Rectal smooth muscle tissue (tissue), 1 donor: ENCODE data around the gene TPSB2.
"Not testable (repeated sequence)": the region's sequence is repeated elsewhere in the genome, so short reads cannot be mapped to it uniquely, and the experiment has no call there.

Experiments
- H3K27ac ChIP-seq: one replicate; pipeline ENCODE4 v1.7.0; 2013; ENCODE audit warnings: low read depth, low read length, inconsistent platforms
- H3K27me3 ChIP-seq: one replicate; pipeline ENCODE4 v1.7.0; 2013; ENCODE audit warnings: low read length; ENCODE audit not compliant: control insufficient read depth, insufficient read depth
- H3K36me3 ChIP-seq: one replicate; pipeline ENCODE4 v1.7.0; 2013; ENCODE audit warnings: low read length; ENCODE audit not compliant: control insufficient read depth, insufficient read depth
- H3K4me1 ChIP-seq: one replicate; pipeline ENCODE4 v1.7.0; 2013; ENCODE audit warnings: low read length; ENCODE audit not compliant: control insufficient read depth, insufficient read depth
- H3K4me3 ChIP-seq: one replicate; pipeline ENCODE4 v1.7.0; 2013; ENCODE audit warnings: low read length
- H3K9ac ChIP-seq: one replicate; pipeline ENCODE4 v1.7.0; 2013; ENCODE audit warnings: low read length

TPSB2 gene

DNA sequence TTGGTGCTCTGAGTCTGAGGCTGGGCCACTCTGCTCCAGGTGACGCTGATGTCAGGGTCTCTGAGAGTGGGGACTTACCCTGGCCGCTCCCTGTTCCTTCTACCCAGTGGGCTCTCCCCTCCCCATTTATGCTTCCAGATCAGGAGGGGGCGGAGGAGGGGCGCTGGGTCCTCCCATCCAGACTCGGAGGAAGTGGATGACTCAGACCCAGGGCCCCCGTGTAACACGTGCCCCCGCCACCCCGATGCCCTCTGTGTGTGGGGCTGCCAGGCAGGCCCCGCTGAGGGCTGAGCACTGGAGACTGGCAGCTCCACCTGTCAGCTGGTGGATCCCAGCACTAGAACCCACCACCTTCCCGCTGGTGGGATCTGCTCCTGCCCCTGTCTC lies at the start of gene TPSB2:
Gene TPSB2 (minus strand): TSS at position 101 of the 387 bp plus-strand sequence. CDS start 233 bp downstream, outside the sequence.
- H3K27ac ChIP-seq, H3K27me3 ChIP-seq, H3K36me3 ChIP-seq, H3K4me1 ChIP-seq, H3K9ac ChIP-seq, H3K4me3 ChIP-seq: not testable (repeated sequence)

DNA sequence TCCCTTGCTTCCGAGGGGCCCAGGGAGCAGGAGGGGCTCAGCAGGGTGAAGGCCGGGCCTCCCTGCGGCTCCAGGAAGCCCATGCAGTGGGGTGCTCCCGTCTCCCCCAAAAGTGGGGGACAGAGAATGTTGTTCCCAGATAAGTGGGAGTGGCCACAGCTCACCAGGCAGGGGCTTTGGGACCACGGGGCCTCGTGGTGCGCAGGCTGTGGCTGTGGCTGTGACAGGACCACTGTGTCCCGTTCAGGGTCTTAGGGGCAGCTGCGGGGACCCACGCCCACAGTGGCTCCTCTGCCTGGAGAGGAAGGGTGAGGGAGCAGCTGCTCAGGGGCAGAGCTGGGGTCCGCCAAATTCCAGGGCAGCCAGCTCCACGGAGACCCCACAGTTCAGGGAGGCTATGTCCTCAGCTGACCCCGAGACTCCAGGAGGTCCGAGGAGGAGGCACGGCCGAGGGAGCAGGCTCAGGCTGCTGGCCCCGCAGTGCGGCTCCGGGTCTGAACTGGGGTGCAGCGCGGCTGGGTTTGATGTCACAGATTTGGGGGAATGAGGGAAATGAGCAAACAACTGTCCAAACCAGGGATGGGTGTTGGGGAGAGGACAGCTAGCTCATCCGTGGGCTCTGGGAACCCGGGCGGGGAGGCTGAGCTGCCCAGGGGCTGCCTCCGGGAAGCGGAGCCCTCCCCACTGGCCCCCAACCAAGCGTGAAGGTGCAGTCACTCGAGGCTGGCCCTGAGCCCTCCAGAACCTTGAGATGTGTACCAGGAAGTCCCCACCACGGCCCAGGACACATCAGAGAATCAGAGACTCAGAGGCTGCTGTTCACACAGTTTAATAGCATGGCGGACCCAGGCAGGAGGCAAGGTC lies 49.3 kb upstream of the TPSB2 start:
- Histone ChIP-seq H3K4me3 (no peak overlapping the region), H3K9ac (no peak overlapping the region), H3K27me3 (no peaks in the 10 kb centered on the region), H3K36me3 (no peaks in the 10 kb centered on the region), H3K27ac (no peak overlapping the region), H3K4me1 (no peaks in the 10 kb centered on the region)

DNA sequence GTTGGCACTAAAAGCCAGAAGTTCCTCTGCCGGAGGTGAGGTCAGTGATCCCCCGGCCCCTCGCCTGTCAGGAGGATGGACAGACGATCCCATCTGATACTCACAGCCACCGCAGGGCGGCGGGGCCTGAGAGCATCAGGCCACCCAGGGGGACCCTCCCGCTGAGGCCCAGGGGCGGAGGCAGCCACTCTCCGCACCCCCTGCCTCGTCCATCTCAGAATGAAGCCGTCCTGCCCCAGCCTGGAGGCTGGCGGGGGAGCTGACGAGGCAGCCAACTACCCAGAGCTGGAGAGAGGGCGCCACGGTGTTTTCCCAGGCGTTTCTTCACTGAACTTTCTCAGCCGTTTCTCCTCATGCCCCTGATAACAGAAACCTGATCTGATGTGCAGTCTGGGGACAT lies 48.5 kb upstream of the TPSB2 start:
- Histone ChIP-seq H3K4me1 (no peaks in the 10 kb centered on the region), H3K9ac (no peak overlapping the region), H3K27me3 (no peaks in the 10 kb centered on the region), H3K36me3 (no peaks in the 10 kb centered on the region), H3K27ac (no peak overlapping the region), H3K4me3 (no peak overlapping the region)

DNA sequence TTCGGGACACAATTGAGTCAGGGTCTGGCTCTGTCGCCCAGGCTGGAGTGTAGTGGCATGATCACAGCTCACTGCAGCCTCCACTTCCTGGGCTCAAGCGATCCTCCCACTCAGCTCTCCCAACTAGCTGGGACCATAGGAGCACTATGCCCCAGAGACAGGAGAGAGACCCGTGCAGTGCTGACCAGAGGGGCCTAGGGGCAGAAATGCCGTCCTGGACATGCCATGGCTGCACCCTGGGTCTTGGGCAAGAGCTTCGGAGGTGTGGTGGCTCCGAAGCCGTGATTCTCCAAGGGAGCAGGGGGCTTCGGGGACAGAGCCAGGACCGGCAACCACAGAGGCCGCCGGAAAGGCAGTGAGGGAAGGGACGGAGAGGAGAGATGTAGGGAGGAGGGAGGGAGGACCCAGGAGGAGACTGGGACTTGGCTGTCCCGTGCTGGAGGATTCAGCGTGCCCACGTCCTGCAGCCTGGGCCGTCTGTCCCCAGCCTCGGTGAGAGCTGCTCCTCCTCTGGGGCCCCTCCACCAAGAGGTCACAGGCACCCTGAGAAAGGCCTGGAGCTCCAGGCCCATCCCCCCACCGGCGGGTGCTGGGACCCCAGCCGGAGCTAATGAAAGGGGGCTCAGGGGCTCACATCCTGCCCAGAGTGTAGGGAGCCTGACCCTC lies 47.8 kb upstream of the TPSB2 start:
- no peak overlapping the region for H3K9ac ChIP-seq
- no peak overlapping the region for H3K27ac ChIP-seq
- no peak overlapping the region for H3K4me3 ChIP-seq
- H3K4me1 ChIP-seq: no peaks in the 10 kb centered on the region
- H3K36me3 ChIP-seq: no peaks in the 10 kb centered on the region
- H3K27me3 ChIP-seq: no peaks in the 10 kb centered on the region

DNA sequence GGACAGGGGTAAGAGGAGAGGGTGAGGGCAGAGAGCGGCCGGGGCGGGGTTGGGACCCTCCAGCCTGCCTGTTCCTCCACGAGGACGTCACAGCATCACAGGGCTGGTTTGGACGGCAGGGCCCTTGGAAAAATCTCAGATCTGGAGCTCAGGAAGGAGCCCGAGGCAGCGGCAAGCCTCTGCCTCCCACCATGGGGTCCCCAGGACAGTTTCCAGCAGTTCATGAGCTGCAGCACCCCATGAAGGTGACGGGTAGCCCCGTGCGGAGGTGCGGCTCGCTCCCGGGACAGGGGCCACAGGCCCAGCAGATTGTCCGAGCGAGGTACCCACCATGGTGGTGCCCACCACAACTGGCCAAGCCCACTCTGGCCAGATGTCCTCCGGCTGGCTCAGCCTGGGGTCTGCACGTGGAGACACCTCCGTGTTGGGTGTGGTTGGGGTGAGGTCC lies 47.2 kb upstream of the TPSB2 start:
- no peaks in the 10 kb centered on the region for H3K4me1 ChIP-seq
- no peaks in the 10 kb centered on the region for H3K27me3 ChIP-seq
- H3K4me3 ChIP-seq: no peak overlapping the region
- H3K36me3 ChIP-seq: no peaks in the 10 kb centered on the region
- no peak overlapping the region for H3K9ac ChIP-seq
- H3K27ac ChIP-seq: no peak overlapping the region

DNA sequence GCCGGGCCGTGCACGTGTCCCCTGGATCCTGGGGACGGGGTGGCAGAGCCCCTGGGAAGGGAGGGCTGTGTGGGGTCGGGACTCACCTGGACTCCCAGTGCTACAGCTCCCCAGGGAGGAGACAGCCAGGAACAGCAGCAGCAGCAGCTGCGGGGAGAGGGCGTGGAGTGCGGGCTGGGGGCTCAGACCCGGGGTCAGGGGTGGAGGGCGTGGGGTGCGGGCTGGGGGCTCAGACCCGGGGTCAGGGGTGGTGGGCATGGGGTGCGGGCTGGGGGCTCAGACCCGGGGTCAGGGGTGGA lies 46.5 kb upstream of the TPSB2 start:
- H3K36me3 ChIP-seq: no peaks in the 10 kb centered on the region
- peaks cover 1% of the 10 kb centered on the region for H3K4me1 ChIP-seq
- no peaks in the 10 kb centered on the region for H3K27me3 ChIP-seq
- H3K4me3 ChIP-seq: no peak overlapping the region
- H3K9ac ChIP-seq: no peak overlapping the region
- no peak overlapping the region for H3K27ac ChIP-seq

DNA sequence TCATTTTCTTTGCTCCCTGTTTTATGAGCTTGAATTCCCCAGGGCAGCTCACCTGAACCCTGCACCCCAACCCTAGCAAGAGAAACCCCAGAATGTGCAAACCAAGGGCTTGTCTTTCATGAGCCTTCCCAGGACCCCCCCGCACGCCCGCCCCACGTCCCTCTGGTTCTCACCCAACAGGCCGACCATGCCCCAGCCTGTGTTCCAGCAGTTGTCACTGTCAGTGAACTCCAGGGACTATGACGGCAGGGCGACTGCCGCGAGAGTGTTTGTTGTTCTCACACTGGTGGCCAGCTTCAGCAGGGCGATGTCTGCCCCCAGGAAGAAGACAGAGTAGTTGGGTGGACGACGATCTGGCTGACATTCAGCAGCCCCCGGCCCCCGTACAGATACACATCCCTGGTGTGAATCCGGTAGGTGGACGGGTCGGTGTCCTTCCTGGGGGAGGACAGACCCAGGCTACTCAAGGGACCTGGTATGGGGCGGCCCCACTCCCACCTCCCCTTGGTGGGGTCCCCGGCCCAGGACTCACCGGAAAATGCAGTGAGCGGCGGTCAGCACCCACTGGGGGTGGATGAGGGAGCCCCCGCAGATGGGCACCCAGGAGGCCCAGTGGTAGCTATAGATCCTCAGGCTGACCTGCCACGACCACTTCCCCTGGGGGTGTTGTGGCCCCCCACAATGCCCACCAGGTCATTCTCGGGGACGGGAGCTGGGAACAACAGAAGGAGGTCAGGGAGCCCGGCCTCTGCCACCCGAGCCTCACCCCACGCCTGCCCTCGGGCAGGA lies 46.0 kb upstream of the TPSB2 start:
- peaks cover 4% of the 10 kb centered on the region for H3K4me1 ChIP-seq
- no peak overlapping the region for H3K4me3 ChIP-seq
- H3K36me3 ChIP-seq: no peaks in the 10 kb centered on the region
- no peaks in the 10 kb centered on the region for H3K27me3 ChIP-seq
- H3K27ac ChIP-seq: no peak overlapping the region
- H3K9ac ChIP-seq: no peak overlapping the region

DNA sequence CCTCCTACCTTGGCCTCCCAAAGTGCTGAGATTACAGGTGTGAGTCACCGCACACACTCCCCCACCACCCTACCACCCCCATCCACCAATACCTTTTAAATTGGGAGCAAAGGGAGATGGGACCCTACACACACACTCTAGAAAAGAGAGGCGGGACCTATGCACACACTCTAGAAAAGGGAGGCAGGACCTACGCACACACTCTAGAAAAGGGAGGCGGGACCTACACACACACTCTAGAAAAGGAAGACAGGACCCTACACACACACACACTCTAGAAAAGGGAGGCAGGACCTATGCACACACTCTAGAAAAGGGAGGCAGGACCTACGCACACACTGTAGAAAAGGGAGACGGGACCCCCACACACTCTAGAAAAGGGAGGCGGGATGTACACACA lies 44.8 kb upstream of the TPSB2 start:
- no peak overlapping the region for H3K9ac ChIP-seq
- peaks cover 4% of the 10 kb centered on the region for H3K4me1 ChIP-seq
- H3K27me3 ChIP-seq: no peaks in the 10 kb centered on the region
- no peak overlapping the region for H3K27ac ChIP-seq
- H3K36me3 ChIP-seq: no peaks in the 10 kb centered on the region
- no peak overlapping the region for H3K4me3 ChIP-seq

DNA sequence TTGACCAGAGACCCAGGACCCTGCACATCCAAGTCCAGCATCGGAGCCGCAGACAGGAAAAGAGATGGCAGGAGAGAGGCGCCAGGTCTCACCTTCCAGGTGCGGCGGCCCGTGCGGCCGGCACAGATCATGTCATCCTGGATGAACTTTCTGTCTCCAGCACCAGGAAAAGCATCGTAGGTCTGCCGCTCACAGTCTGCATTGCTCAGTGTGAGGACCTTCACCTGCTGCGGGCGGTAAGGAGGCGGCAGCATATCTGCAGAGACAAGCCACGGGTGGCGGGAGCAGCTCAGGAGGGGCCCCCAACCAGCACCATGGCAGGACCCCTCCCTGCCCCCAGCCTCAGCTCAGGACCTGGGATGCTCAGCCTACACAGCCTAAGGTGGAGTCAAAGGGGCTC lies 43.8 kb upstream of the TPSB2 start:
- peaks cover 4% of the 10 kb centered on the region for H3K4me1 ChIP-seq
- no peak overlapping the region for H3K9ac ChIP-seq
- H3K4me3 ChIP-seq: no peak overlapping the region
- H3K27me3 ChIP-seq: no peaks in the 10 kb centered on the region
- H3K36me3 ChIP-seq: no peaks in the 10 kb centered on the region
- H3K27ac ChIP-seq: no peak overlapping the region

DNA sequence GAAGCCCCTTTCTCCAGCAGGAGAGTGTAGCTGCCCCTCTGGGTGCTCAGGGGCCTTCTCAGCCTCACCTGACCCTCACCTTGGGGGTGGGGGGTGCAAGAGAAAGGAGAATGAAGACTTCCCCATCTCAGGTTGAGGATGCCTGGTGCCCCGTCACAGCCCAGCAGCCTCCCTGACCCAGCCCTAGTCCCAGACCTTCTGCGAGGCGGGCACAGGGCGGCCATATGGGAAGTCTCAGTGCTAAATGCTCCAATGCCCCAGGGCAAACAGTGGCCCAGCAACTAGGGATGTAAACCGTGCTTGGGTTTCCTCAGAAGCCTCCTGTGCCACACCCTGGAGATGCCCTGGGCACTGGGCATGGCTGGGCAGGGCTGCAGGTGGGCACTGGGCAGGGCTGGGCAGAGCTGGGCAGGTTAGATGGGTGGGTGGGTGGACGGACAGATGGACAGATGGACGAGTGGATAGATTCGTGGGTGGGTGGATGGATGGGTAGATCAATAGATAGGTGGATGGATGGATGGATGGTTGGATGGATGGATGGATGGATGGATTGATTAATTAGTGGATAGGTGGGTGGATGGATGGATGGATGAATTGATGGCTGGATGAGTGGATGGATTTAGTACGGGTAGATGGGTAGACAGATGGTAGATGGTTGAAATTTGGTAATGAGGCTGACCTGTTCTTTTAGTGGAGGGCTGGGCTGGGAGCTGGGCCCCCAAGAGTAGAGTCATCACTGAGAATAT lies 42.6 kb upstream of the TPSB2 start:
- Histone ChIP-seq H3K27me3 (no peaks in the 10 kb centered on the region), H3K4me3 (no peak overlapping the region), H3K9ac (no peak overlapping the region), H3K4me1 (peaks cover 4% of the 10 kb centered on the region), H3K36me3 (no peaks in the 10 kb centered on the region), H3K27ac (no peak overlapping the region)

DNA sequence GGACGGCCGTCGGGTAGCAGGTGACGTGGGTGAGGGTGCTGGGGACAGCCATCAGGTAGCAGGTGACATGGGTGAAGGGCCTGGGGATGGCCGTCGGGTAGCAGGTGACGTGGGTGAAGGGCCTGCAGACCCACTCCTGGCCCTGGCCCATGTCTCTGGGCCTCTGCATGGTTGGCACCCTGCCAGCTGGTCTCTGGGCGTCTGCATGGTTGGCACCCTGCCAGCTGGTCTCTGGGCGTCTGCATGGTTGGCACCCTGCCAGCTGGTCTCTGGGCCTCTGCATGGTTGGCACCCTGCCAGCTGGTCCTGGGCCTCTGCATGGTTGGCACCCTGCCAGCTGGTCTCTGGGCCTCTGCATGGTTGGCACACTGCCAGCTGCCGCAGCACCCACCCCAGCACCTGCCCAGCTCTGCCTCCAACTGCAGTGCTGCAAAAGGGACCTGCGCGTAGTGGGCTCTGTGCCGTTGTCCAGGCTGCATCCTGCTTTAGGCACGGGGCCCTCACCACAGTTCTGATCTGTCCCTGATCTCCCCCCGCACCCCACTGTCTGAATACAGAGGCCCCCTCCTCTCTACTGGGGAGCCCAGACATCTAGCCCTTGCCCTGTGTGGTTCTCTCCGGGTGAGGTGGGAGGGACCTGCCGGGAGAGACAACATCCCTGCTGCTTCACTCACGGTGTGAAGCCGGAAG lies 41.9 kb upstream of the TPSB2 start:
- not testable (repeated sequence) for H3K27ac ChIP-seq, H3K27me3 ChIP-seq, H3K4me1 ChIP-seq, H3K9ac ChIP-seq, H3K4me3 ChIP-seq, H3K36me3 ChIP-seq

DNA sequence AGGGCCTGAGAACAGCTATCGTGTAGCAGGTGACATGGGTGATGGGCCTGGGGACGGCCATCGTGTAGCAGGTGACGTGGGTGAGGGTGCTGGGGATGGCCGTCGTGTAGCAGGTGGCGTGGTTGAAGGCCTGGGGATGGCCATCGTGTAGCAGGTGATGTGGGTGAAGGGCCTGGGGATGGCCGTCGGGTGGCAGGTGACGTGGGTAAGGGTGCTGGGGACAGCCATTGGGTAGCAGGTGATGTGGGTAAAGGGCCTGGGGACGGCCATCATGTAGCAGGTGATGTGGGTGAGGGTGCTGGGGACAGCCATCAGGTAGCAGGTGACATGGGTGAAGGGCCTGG lies 41.4 kb upstream of the TPSB2 start:
- Histone ChIP-seq H3K9ac (no peak overlapping the region), H3K4me1 (peaks cover 4% of the 10 kb centered on the region), H3K27ac (no peak overlapping the region), H3K27me3 (no peaks in the 10 kb centered on the region), H3K4me3 (no peak overlapping the region), H3K36me3 (no peaks in the 10 kb centered on the region)
